ENCODE results near the gene RADIL.

Gene RADIL

DNA sequence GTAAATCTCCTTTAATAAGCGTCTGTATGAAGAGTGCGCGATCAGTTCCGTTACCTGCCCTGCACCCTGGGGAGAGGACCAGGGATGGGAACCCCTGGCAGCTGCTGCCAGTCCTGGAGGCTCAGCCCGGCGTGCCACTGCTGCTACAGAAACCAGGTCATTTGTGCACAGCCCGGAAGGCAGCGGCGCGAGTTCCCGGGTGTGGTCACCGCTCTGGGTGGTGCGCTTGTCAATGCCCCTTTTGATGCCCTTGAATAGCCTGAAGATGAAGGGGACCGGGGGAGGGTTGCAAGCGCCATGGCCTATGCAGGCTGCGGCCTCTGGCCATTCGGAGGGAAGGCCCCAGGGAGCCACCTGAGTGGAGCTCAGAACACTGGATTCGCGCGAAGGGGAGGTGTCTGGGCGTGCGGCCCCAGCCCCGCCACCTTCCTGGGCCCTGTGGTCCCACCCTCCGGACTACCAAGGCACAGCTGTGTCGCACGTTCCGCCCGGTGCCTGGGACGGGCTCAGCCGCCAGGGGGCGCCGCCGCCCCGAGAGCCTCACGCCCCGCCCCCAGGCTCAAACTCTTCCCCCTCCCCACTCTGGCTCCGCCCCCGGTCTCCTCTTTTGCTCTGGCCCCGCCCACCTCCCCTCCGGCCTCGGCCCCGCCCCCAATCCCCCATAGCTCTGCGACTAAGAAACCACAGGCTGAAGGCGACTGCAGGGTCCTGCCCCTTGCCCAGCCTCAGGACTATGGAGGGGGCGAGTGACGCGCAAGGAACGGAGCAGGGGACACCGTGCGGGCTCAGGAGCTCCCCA, 91.6 kb downstream of the RADIL start:
- peak; percentile 77 to 89 (median 84) for DNase-seq

DNA sequence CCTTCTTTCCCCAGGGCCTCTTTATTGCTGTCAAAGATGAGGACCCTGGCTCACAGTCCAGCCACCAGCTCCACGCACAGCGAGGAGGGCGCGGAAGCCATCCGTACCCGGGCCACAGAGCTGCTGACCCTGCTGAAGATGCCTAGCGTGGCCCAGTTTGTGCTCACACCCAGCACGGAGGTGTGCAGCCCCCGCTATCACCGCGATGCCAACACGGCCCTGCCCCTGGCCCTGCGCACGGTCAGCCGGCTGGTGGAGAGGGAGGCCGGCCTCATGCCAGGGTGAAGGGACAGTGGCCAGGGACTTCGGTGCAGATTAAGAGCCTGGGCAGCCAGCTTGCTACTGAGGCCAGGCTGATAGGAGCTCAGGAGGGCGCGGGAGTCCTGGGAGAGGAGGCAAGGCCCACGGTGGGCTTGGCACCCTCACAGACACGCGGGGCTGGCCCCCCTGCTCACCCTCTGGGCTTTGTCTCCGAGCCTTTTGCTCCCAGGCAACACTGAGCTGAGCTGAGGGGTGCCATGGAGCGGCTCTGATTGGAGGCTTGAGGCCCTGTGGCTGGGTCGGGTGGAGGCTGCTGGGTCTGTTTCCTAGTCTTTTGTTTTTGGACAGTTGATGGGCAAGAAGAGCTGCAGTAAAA, 92.3 kb downstream of the RADIL start:
- DNase-seq: no peak

DNA sequence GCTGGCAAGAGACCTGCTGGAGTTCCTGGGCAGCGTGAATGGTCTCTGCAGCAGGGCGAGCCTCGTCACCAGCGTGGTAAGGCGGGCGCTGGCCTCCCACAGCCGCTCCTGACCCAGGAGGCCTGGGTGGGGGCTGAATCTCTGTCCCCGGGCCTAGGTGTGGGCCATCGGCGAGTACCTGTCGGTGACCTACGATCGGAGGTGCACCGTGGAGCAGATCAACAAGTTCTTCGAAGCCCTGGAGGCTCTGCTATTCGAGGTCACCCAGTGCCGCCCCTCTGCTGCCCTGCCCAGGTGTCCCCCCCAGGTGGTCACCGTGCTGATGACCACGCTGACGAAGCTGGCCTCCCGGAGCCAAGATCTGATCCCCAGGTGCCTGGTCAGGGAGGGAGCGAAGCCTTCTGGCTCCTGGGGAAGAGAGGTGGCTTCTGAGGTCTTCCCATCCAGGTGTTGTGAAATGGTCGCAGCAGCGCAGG, 93.0 kb downstream of the RADIL start:
- DNase-seq: no peak

DNA sequence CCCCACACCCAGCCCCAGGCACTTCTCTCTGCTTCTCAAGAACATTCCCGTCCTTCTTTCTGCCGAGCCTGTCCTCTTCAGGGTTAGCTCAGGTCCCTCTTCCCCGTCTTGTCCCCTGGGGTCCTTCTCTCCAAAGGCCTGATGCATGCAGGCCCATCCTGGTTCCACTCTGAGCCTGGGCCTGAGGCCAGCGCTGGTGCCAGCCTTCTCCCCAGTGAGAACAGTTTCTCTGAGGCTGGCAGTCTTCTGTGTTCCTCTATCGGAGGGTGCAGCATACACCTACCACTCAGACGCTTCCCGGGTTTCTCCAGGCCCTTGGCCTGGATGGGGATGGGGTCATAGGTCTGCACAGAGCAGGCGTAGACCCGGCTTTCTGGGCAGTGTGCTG, 93.4 kb downstream of the RADIL start:
- DNase-seq: no peak

DNA sequence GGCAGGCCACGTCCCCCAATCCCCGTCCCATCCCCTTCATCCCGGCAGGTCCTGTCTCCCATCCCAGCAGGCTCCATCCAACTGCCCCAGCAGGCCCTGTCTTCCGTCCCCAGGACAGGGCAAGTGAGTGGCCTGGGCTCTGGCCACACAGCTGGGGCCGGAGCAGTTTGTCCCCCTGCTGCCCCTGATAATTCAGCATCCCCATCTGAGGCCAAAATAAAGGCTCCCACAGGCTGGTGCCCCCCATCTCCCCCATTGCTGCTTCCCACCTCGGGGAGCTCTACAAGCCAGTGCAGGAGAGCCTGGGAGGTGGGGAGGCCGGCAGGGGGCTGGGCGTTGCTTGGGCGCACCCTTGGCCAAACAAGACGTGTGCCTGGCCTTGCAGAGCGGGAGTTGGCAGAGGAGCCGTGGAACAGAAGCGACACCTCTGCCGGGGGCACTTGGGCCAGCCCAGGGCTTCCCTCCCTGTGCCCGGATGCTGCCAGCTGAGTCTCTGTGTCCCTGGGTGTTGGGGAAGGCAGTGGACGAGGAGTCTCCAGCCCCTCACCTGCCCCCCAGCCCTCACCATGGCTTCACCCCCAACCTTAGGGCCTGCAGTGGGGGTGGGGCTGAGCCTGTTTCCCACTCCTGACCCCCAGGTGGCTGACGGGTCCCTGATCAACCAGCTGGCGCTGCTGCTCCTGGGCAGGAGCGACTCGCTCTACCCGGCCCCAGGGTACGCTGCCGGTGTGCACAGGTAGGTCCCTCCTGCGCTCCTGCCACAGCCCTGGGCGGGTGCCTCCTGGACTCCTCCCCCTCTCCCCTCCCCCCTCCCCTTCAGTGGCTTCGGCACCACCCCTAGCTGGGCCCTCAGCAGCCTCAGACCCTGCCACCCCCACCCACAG, 94.1 kb downstream of the RADIL start:
- no peak for DNase-seq

DNA sequence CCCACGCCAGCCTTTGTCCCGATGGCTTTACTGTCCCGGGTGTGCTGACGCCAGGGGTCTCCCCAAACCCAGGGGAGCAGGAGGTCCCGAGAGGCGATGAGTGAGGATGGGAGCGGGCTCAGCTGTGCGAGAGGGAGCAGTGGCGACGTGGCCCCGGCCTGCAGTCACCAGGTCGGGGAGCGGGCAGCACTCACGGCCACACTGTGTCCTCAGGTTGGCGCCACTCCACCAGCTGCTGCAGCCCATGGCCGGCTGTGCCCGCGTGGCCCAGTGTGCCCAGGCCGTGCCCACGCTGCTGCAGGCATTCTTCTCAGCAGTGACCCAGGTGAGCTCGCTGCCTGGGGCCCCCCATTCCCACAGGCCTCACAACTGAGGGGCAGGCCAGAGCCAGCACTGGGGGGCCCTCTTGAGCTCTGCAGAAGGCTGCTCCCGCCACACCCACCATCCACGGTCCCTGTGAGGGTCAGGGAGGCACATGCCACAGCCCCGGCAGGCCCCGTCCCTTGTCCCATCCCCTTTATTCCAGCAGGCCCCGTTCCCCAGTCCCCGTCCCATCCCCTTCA, 94.8 kb downstream of the RADIL start:
- no peak for DNase-seq

DNA sequence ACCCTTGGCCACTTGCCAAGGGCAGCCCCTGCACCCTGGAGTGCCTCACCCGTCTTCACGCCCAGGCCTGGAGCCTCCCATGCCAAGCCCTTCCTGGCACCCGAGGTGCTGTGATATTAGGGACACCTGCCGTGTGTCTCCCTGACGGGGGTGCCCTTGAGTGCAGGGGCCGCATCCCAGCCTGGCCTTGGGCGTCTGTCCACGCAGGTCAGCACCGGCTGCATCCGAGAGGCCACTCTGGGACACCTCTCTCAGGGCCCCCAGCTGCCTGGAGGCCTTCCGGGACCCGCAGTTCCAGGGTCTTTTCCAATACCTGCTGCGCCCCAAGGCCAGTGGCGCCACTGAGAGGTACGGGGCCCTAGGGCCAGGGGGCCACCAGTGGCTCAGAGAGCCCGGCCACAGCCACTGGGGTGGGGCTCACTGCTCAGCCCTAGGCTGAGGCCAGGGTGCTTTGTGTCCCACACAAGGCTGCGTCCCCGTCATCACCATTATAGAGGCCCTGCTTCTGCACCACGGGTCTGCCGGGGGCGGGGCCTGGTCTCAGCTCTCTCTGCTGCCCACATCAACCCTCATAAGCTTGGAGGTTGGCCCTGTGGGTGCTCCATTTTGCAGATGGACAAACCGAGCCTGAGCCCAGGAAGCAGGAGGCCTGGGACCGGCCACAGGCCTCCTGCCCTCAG, 95.4 kb downstream of the RADIL start:
- DNase-seq: no peak

DNA sequence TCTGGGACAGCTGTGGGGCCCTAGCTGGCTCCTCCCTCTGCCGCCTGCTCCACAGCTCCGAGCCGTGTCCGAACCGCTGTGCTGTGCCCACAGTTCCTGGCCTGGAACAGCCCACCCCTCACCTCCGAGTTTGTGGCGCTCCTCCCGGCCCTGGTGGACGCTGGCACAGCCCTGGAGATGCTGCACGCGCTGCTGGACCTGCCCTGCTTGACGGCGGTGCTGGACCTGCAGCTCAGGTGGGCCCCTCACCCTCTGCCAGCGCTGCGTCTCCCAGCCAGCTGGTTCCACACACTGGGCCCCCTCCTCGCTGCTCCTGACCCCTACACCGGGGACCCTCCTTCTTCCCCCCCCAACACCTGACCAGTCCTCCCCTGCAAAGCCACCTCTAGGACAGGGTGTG, 96.0 kb downstream of the RADIL start:
- no peak for DNase-seq

DNA sequence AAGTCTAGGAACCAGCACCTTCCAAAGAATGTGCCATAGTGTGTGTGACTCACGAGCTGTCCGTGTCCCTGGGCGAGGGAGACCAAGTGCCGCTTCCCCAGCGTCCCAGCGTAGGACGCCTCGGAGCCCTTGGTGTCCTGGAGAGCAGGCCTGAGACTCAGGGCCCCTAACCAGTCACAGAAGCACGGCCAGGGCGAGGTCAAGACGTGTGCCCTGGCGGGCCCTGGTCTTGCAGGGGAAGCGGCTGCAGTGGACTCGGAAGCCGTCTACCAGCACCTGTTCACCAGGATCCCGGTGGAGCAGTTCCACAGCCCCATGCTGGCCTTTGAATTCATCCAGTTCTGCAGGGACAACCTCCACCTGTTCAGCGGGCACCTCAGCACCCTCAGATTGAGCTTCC, 97.5 kb downstream of the RADIL start:
- no peak for DNase-seq

DNA sequence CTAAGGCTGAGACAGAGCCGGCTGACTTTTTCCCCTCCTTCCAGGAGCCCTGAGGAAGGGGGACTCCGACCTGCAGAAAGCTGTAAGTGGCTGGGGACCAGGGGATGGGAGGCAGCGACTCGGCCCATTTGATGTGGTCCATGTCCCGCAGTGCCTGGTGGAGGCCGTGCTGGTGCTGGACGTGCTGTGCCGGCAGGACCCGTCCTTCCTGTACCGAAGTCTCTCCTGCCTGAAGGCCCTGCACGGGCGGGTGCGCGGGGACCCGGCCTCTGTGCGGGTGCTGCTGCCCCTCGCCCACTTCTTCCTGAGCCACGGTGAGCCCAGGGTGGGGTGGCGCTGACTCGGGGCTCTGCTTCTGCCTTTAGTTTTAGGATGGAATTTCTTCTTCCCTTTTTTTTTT, 98.1 kb downstream of the RADIL start:
- DNase-seq: no peak

DNA sequence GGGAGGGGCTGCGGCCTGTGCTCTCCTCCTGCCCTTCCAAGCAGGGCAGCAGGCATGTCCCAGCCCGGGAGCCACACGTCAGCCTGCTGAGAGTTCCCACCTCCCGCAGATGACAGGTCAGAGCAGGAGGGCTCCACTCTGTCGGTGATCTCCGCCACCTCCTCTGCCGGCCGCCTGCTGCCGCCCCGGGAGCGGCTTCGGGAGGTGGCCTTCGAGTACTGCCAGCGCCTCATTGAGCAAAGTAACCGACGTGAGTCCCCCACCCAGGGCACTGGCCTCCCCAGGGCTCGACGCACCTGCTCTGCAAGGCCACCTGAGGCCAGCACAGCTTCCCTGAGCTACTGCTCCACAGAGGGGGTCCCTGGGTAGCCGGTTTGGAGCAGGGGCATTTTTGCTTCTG, 98.7 kb downstream of the RADIL start:
- DNase-seq: no peak

DNA sequence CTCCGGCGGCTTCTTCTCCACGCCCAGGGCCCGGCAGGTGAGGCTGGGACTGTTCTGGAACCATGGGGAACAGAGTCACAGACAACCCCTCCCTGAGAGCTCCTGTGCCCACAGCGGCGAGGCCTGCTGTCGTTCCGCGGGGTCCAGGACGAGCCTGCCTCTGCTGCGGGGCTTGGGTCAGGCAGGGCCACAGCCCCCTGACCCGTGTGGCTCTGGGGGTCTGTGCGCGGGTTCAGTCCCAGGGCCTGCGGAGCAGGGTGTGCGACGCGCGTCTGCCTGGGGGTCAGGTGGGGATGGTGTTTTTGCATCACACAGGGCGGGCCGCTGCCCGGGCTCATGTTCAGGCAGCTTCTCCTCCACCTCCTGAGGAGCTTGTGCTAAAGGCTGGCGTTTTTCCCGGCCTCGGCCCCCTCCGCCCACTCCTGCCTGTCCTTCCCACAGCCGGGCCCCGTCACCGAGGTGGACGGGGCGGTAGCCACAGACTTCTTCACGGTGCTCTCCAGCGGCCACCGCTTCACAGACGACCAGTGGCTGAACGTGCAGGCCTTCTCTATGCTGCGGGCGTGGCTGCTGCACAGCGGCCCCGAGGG, 99.7 kb downstream of the RADIL start:
- no peak for DNase-seq

DNA sequence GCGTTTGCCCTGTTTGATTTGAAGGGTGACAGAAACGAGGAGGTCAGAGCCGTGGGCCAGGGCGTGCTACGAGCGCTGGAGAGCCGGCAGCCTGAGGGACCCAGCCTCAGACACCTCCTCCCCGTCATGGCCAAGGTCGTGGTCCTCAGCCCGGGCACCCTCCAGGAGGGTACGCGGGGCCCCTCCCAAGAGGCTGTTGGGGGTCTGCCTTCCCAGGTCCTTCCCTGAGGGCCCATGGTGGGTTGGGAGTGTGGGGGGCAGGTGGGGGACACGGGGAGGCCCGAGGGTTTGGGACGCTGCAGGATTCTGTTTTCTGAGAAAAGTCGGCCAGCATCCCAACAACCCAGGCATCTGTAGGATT, 100.2 kb downstream of the RADIL start:
- no peak for DNase-seq

DNA sequence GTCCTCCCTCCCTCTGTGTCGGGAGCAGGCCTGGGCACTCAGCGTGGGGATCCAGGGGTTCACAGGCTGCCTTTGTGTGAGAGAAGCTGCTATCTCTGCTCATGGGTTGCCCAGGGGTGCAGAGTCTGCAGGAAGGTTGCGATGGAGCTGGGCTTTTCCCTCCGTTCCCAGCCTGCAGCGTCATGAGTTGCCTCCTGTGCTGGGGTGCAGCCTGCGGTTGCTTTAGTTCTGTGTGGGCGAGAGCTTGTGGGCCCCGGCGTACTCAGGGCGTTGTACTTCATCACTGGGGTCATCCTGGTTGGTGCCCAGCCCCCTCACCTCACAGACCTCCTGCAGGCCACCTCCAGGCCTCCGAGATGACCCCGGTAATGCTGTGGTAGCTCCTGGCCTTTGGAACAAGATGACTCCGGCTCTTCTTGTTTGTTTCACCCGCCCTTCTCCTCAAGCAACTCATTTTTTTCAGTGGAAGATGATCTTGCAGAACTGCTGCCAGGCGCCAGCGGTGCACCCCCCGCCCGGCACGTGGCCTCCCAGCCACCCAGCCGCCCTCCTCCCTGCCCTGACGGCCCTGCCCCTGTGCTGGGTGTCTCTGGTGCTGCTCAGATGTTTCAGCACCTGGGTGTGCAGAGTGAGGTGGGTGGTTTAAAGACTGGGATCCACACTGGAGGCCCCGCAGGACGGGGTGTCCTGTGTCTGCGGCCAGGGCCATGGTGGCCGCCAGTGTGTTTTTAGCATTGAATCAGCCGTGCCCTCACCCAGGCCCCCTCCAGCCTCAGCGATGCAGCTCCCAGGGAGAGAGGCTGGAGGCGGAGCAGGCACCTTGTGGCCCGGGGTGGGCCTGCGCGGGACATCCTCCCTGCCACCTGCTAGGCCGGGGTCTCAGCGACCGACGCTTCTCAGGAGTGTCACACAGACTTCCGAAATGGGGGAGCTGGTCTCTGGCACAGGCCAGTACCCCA, 100.9 kb downstream of the RADIL start:
- DNase-seq: no peak

DNA sequence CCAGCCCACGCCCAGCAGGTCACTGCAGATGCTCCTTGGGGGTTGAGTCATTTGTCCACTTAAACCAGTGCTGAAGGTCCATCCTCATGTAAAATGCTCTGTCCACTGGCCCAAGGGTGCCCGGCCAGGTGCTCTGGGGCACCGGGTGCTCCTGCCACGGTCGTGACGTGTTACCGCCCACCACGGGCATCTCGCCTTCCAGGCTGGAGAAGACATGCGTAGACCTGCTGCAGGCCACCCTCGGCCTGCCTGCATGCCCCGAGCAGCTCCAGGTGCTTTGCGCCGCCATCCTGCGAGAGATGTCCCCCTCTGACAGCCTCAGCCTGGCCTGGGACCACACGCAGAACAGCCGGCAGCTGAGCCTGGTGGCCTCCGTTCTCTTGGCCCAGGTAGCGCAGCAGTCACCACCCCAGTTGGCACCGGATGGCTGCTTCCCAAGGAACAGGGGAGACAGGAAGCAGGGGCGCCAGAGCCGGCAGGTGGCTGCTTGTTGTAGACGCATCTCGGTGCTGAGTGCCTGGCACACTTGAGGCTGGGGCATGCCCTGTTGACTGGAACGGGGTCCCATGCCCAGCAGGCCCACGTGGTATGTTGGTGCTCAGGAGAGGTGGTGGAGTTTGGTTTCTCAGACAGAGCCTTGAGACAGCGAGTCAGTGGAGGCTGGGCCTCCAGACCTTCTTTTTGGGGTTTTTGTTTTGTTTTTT, 102.0 kb downstream of the RADIL start:
- DNase-seq: no peak

DNA sequence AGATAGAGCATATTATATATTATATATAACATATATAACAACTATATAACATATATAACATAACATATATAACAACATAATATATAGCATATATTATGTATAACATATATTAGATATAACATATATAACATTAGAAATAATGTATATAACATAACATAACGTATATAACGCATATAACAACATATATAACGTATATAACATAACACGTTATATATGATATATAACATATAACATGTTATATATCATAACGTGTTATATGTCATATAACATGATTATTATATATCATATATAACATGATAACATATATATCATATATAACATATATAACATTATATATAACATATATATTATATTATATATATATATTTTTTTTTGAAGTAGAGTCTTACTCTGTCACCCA, 104.4 kb downstream of the RADIL start:
- DNase-seq: no peak

DNA sequence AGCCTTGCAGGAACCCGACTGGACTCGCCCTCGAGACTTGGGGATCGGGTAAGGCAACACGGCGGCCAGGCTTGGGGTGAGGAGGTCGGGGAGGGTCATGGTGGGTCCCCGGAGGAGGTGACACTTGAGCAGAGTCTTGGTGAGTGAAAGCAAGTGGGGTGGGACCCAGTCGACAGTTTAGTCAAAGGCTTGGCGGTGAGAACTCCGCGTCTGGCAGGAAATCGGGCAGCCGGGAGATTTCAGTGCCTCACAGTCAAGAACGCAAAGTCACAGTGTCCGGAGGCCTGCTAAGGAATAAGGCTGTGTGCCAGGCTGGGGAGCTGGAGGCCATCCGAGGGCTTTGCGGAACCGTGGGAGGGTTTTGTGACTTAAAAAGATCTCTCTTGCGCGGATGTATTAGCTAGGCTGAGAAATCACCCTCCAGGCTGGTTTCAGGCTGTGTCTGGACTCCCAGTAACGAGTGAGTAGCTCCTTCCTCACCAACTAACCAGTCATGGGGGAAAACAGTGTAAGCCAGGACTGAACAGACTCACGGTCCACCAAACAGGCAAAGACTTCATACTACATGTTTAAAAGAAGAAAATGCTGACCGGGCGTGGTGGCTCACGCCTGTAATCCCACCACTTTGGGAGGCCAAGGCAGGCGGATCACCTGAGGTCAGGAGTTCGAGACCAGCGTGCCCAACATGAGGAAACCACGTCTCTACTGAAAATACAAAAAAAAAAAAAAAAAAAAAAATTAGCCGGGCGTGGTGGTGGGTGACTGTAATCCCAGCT, 107.5 kb downstream of the RADIL start:
- DNase-seq: peak; percentile 68 to 74 (median 70)

DNA sequence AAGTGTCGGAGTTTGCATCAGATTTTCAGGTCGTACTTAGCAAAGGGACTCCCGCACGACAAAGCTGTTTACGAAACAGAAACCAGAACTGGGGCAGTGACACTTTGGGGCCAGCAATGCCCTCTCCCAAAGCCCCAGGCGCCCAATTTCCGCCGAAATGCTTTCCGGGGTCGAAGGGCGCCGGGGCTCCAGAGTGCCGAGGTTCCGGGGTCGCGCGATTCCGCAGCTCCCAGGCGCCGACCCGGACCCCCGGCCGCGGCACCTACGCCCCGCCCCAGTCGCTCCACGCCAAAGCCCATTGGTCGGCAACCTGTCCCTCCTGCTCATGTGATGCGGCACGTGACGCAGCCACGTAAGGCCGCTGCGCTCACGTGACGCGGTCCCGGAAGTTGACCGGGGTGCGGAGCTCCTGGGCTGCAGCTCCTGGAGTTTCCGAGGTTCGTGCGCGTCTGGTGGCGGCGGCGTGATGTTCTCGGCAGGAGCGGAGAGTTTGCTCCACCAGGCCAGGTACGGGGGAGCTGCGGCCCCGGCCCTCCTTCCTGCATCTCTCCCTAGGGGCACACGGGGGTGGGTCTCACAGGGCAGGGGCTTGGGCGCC, 108.2 kb downstream of the RADIL start, which contains the start of gene AP5Z1:
AP5Z1 (plus strand) TSS at position 374 of the 598 bp plus-strand sequence; CDS start at position 467, 93 bp downstream.
- peak; percentile 98 to 99 (median 99) for DNase-seq

Measured in suppressor macrophage (primary cell).